ENCODE data around the gene ACOT6.
A peak's percentile ranks its signal among the peaks of the same experiment; 100 is the strongest.

GRCh38 chr14:73662487-73662943, 50.2 kb downstream of the ACOT6 start:
- TF ChIP-seq, protein P1, sequence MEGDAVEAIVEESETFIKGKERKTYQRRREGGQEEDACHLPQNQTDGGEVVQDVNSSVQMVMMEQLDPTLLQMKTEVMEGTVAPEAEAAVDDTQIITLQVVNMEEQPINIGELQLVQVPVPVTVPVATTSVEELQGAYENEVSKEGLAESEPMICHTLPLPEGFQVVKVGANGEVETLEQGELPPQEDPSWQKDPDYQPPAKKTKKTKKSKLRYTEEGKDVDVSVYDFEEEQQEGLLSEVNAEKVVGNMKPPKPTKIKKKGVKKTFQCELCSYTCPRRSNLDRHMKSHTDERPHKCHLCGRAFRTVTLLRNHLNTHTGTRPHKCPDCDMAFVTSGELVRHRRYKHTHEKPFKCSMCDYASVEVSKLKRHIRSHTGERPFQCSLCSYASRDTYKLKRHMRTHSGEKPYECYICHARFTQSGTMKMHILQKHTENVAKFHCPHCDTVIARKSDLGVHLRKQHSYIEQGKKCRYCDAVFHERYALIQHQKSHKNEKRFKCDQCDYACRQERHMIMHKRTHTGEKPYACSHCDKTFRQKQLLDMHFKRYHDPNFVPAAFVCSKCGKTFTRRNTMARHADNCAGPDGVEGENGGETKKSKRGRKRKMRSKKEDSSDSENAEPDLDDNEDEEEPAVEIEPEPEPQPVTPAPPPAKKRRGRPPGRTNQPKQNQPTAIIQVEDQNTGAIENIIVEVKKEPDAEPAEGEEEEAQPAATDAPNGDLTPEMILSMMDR (conservative IDR thresholded peaks at IDR 0.05; ENCODE audit: low read depth, low read length): peak; percentile 75
- TF ChIP-seq POLR2A (IDR thresholded peaks at IDR 0.05; ENCODE audit: low read depth, low read length): no peak
- TF ChIP-seq USF2 (IDR thresholded peaks at IDR 0.05; ENCODE audit: low read depth, low read length): no peak
- peak; percentile 59 for TF ChIP-seq RAD21 (IDR thresholded peaks at IDR 0.05; ENCODE audit: low read length)
- TF ChIP-seq RFX5 (IDR thresholded peaks at IDR 0.05; ENCODE audit: low read depth, low read length): no peak
- TF ChIP-seq MAFK (IDR thresholded peaks at IDR 0.05; ENCODE audit: low read depth, low read length): no peak

Measured in IMR-90 (cell line).